Measurements from ENCODE around the gene CACNA2D3. TPM values are rescaled to one million over a fixed set of nuclear protein-coding genes. Genes with fewer than 3 reads are reported as not detected.
"Not testable (repeated sequence)": the region's sequence is repeated elsewhere in the genome, so short reads cannot be mapped to it uniquely, and the experiment has no call there.

CACNA2D3 gene
- total and polyA plus RNA-seq, 12 donors, result 0.26 to 13.7 (median 2.8) TPM; not detected in 1

DNA sequence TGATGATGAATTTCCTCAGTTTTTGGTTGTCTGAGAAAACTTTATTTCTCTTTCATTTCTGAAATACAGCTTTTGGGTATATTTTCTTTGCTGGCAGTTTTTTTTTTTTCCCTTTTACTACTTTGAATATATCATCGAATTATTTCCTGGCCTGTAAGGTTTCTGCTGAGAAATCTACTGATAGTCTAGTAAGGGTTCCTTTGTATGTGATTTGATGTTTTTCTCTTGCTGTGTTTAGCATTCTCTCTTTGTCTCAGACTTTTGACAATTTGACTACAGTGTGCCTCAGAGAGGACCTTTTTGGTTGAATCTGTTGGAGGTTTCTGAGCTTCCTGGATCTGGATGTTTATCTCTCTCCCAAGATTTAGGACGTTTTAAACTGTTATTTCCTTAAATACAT lies 336.0 kb downstream of the CACNA2D3 start:
- H3K4me1 ChIP-seq (replicated peaks in 1 of 2), result no peaks in the 10 kb centered on the region
- no peak for DNase-seq
- no peaks in the 10 kb centered on the region for H3K9me3 ChIP-seq (replicated peaks in 1 of 3)
- 58 to 67% (median 62%) methylated on average over 2 of the region's 2 CpGs for WGBS, 4 donors
- intact Hi-C loops (cut with DNase I), result no loop called here
- TF ChIP-seq POLR2A (IDR thresholded peaks at IDR 0.05), result no peak
- TF ChIP-seq, protein P1, sequence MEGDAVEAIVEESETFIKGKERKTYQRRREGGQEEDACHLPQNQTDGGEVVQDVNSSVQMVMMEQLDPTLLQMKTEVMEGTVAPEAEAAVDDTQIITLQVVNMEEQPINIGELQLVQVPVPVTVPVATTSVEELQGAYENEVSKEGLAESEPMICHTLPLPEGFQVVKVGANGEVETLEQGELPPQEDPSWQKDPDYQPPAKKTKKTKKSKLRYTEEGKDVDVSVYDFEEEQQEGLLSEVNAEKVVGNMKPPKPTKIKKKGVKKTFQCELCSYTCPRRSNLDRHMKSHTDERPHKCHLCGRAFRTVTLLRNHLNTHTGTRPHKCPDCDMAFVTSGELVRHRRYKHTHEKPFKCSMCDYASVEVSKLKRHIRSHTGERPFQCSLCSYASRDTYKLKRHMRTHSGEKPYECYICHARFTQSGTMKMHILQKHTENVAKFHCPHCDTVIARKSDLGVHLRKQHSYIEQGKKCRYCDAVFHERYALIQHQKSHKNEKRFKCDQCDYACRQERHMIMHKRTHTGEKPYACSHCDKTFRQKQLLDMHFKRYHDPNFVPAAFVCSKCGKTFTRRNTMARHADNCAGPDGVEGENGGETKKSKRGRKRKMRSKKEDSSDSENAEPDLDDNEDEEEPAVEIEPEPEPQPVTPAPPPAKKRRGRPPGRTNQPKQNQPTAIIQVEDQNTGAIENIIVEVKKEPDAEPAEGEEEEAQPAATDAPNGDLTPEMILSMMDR (IDR thresholded peaks at IDR 0.05), result no peak
- no peak overlapping the region for H3K27ac ChIP-seq
- H3K36me3 ChIP-seq (replicated peaks in 1 of 2), result no peaks in the 10 kb centered on the region
- no peaks in the 10 kb centered on the region for H3K27me3 ChIP-seq
- no peak overlapping the region for H3K4me3 ChIP-seq

DNA sequence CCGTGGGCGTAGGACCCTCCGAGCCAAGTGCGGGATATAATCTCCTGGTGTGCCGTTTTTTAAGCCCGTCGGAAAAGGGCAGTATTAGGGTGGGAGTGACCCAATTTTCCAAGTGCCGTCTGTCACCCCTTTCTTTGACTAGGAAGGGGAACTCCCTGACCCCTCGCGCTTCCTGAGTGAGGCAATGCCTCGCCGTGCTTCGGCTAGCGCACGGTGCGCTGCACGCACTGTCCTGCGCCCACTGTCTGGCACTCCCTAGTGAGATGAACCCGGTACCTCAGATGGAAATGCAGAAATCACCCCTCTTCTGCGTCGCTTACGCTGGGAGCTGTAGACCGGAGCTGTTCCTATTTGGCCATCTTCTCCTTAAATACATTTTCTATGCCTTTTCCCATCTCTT lies 342.2 kb downstream of the CACNA2D3 start:
- WGBS, 4 donors, result 92 to 95% (median 93%) methylated on average over 20 to 23 of the region's 23 CpGs
- H3K9me3 ChIP-seq (replicated peaks in 1 of 3); H3K4me1 ChIP-seq (replicated peaks in 1 of 2); DNase-seq; H3K27ac ChIP-seq; H3K27me3 ChIP-seq; intact Hi-C loops (cut with DNase I); H3K4me3 ChIP-seq; H3K36me3 ChIP-seq (replicated peaks in 1 of 2): not testable (repeated sequence)

DNA sequence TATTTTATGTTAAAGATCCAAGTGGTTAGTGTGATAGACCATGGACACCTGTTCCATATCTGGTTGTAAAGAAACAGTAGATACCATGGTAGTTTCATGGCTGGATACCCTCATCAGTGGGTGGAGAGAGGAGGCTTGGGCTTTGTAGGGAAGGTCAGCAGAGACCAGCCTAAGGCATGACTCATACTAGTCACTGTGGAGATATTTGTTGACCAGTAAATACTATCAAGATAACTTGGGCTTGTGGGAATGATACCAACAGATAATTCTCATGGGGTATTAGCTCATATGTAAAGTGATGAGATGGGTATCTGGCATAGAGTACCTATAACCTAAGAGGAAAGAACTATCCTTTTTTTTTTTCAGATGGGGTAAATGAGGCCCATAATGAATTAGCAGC lies 354.5 kb downstream of the CACNA2D3 start:
- no peaks in the 10 kb centered on the region for H3K36me3 ChIP-seq (replicated peaks in 1 of 2)
- intact Hi-C loops (cut with DNase I), result no loop called here

DNA sequence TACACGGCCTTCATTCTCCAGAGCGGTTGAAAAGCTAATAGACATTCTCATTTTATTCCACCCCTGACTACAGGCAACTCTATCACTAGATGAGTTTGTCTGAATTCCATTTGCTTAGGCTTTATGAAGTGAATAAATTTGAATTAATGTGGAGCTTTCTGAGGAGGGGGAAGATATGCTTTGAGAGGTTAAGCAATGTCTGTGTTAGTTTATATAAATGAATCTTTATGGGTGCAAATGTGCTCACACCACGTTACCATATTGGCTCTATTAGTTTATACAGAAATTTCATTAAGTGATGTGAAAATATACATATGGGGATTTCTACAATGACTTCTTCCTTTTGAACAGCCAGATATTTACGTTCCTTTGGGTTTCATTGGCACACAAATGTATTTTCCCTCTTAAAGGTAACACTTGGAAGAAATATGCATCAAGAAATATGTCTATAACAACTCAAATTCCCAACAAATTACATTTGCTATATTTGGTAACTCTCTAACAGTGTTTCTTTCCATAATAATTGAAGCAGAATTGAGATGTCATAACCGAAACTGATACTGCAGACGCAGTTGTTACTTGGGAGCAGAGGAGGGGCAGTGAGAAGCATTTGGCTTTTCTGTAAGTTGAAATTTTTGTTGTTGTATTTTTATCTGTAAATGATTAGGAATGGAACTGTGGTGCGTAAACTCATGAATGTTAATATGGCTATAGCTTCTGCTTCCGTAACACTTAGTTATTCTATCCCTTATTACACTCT lies 359.4 kb downstream of the CACNA2D3 start:
- intact Hi-C loops (cut with DNase I), result no loop called here
- H3K4me3 ChIP-seq, result no peak overlapping the region
- TF ChIP-seq POLR2A (IDR thresholded peaks at IDR 0.05), result no peak
- TF ChIP-seq, protein P1 (IDR thresholded peaks at IDR 0.05), result no peak
- no peak overlapping the region for H3K27ac ChIP-seq
- no peak for DNase-seq
- no peaks in the 10 kb centered on the region for H3K9me3 ChIP-seq (replicated peaks in 1 of 3)
- no peaks in the 10 kb centered on the region for H3K4me1 ChIP-seq (replicated peaks in 1 of 2)
- H3K27me3 ChIP-seq, result no peaks in the 10 kb centered on the region
- WGBS, 4 donors, result 62 to 73% (median 70%) methylated on average over 8 of the region's 8 CpGs
- no peaks in the 10 kb centered on the region for H3K36me3 ChIP-seq (replicated peaks in 1 of 2)

More for the DNA sequence above, 354.5 kb downstream of the CACNA2D3 start:
- Histone ChIP-seq H3K27me3 (no peaks in the 10 kb centered on the region), H3K4me3 (no peak overlapping the region), H3K9me3 (replicated peaks in 1 of 3) (no peaks in the 10 kb centered on the region), H3K4me1 (replicated peaks in 1 of 2) (no peaks in the 10 kb centered on the region), H3K27ac (no peak overlapping the region)
- TF ChIP-seq POLR2A (IDR thresholded peaks at IDR 0.05), result no peak
- TF ChIP-seq, protein P1 (IDR thresholded peaks at IDR 0.05), result no peak
- no peak for DNase-seq

DNA sequence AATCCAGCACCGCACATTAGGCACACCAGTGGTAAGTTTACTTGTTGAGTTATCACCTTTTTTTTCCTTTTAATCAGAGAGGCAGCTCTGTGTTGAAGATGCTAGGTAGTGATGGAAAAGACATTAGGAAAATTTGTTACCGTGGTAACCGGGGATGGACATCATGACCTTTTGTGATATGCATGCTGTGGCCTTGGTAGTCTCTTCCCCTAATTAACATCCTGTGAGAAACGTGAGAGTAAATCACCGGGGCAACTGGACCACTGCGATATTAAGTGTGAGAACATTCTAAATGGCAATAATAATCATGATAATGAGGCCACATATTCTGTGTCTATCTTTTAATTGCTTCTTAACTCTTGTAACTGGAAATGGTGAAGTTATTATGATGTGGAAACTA lies 362.0 kb downstream of the CACNA2D3 start:
- no peak overlapping the region for H3K4me3 ChIP-seq
- H3K27ac ChIP-seq, result no peak overlapping the region
- H3K36me3 ChIP-seq (replicated peaks in 1 of 2), result no peaks in the 10 kb centered on the region
- no peaks in the 10 kb centered on the region for H3K9me3 ChIP-seq (replicated peaks in 1 of 3)
- intact Hi-C loops (cut with DNase I), result no loop called here
- no peak for DNase-seq
- 78 to 82% (median 80%) methylated on average over 6 of the region's 6 CpGs for WGBS, 4 donors
- H3K4me1 ChIP-seq (replicated peaks in 1 of 2), result no peaks in the 10 kb centered on the region
- TF ChIP-seq, protein P1 (IDR thresholded peaks at IDR 0.05), result no peak
- no peak for TF ChIP-seq POLR2A (IDR thresholded peaks at IDR 0.05)
- no peaks in the 10 kb centered on the region for H3K27me3 ChIP-seq
